ENCODE data around the gene TCF7L2.
A peak's percentile ranks its signal among the peaks of the same experiment; 100 is the strongest.

Gene TCF7L2

GRCh38 chr10:113119801-113120200, 169.8 kb downstream of the TCF7L2 start:
- FAIRE-seq (no peak), DNase-seq (ENCODE audit: insufficient read length, low spot score) (no peak)
- TF ChIP-seq POLR2A (IDR thresholded peaks at IDR 0.05; ENCODE audit: low read depth, low read length) = no peak

GRCh38 chr10:113121153-113121552, 171.1 kb downstream of the TCF7L2 start:
- DNase-seq (ENCODE audit: insufficient read length, low spot score) (no peak), FAIRE-seq (no peak)
- no peak for TF ChIP-seq POLR2A (IDR thresholded peaks at IDR 0.05; ENCODE audit: low read depth, low read length)

GRCh38 chr10:113122947-113123346, 172.9 kb downstream of the TCF7L2 start:
- no peak for TF ChIP-seq POLR2A (IDR thresholded peaks at IDR 0.05; ENCODE audit: low read depth, low read length)
- no peak for DNase-seq (ENCODE audit: insufficient read length, low spot score)
- FAIRE-seq = no peak

DNA sequence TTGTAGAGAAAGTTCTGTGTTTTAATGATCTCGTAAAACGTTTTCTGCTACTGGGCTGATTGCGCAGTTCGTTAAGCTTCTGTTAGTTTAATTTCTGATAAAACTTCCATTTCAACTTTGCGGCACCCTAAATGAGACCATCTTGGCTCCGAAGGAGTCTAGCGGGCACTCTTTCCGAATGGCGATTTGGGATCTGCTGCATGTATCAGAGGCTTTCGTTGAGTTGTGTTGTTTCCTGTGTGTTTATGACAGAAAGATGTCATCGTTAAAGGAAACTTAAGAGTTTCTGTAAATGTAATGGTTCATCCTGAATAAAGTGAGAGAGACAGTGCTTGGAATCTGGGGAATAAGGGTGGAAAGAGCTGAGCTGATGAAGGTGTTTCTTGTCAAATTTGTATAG, 174.7 kb downstream of the TCF7L2 start:
- DNase-seq (ENCODE audit: insufficient read length, low spot score) = no peak
- no peak for FAIRE-seq

GRCh38 chr10:113125612-113126011, 175.6 kb downstream of the TCF7L2 start:
- DNase-seq (ENCODE audit: insufficient read length, low spot score) (no peak), FAIRE-seq (no peak)
- no peak for TF ChIP-seq POLR2A (IDR thresholded peaks at IDR 0.05; ENCODE audit: low read depth, low read length)

More for the DNA sequence above, 174.7 kb downstream of the TCF7L2 start:
- no peak for TF ChIP-seq POLR2A (IDR thresholded peaks at IDR 0.05; ENCODE audit: low read depth, low read length)

DNA sequence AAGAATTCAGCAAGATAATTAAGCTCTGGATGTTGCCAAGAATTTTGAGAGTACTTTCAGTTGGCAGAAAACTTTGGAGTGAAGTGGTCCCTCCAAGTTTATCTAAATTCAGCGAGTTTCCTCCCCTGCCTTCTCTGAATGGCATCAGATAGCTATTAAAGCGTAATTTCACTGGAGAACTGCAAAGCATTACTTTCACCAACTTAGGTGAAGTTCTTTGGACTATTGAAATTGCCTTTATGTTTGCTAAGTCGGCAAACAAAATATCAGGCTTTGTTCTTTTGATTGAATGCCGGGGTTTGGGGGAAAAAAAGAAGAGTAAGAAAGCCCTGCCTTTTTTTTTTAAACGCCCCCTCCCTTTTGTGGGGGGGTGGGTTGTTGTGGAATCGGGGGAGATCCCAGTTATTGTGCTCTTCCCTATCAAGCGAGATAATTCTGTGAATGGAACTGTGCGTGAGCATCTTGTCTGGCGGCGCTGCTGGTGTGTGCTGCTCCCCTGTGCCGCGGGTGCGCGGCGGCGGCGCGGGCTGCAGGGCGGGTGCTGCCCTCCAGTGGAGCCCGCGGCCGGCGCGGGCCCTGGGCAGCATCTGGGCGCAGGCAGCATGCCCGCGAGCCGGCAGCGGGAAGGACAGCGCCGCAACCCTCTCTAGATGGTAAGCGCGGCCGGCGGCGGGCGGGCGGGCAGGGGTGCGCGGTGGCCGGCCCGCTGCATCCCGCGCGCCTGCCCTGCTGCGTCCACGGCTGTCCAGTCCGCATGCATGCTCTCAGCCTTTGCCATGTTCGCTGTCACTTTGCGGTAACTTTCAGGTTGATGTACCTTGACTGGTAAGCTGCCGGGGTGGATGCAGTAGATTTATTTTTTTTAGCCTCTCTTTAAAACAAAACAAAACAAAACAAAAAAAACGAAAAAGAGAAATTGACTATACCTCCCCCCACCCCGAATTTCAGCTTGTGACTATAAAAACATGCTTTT, 176.5 kb downstream of the TCF7L2 start:
- FAIRE-seq (no peak), DNase-seq (ENCODE audit: insufficient read length, low spot score) (peak; percentile 75)
- TF ChIP-seq POLR2A (IDR thresholded peaks at IDR 0.05; ENCODE audit: low read depth, low read length) = no peak

DNA sequence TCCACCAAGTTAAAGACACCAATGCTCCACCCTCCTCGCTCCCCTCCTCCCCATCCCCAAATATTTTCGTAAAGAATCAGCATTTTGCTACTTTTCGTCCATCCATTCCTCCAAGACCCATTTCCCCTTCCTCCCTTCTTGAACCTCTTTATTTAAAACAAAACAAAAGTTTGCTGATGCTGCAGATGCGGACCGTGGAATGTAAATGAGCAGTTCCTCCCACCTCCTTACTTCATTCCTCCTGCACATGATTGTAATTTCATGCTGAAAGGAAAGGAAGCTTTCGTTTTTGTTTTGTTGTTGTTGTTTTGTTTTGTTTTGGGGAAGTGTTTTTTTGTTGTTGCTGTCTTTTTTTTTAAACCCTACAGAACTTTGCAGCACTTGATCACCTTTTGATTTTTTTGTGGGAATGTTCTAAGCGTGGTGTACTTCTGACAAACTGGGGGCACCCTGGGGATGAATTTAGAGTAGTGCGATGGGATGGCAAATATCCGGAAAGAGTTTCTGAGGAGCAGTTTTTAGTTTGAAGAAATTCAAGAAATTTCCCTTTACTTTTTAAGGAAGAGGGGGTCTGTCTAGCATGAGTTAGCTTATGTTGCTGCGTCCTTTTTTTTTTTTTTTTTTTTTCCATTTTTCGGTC, 177.3 kb downstream of the TCF7L2 start:
- DNase-seq (ENCODE audit: insufficient read length, low spot score) (no peak), FAIRE-seq (no peak)
- TF ChIP-seq POLR2A (IDR thresholded peaks at IDR 0.05; ENCODE audit: low read depth, low read length) = no peak

GRCh38 chr10:113127901-113128283, 177.8 kb downstream of the TCF7L2 start:
- DNase-seq (ENCODE audit: insufficient read length, low spot score) (no peak), FAIRE-seq (no peak)
- TF ChIP-seq POLR2A (IDR thresholded peaks at IDR 0.05; ENCODE audit: low read depth, low read length) = no peak

DNA sequence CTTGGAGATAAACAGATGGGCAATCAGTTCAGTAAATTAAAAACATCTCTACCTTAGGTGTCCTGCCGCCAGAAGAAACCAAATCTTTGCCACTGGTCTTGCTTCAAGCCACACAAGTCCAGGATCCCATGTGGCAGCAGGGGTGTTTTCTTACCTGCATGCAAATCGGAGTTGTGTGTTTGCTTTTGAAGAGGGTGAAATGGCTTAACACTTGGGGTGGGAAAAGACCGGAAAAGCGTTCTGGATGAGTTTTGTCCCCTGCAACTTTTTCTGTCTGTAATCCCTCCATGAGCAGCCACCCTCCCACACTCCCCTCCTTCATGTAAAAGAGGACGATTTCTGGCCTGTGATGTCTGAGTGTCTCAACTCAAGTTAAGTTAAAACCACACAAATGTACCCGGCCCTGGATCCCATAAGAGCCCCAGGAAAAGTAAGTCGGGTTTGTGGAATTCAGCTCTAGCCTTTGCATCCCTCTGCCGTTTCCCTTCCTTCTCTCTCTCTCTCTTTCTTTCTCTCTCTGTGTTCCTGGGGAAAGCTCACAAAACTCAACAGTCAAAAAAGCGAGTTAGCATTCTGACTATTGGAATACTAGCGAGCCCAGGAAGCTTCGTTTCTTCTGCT, 178.5 kb downstream of the TCF7L2 start:
- TF ChIP-seq POLR2A (IDR thresholded peaks at IDR 0.05; ENCODE audit: low read depth, low read length) = no peak
- no peak for DNase-seq (ENCODE audit: insufficient read length, low spot score)
- FAIRE-seq = no peak

DNA sequence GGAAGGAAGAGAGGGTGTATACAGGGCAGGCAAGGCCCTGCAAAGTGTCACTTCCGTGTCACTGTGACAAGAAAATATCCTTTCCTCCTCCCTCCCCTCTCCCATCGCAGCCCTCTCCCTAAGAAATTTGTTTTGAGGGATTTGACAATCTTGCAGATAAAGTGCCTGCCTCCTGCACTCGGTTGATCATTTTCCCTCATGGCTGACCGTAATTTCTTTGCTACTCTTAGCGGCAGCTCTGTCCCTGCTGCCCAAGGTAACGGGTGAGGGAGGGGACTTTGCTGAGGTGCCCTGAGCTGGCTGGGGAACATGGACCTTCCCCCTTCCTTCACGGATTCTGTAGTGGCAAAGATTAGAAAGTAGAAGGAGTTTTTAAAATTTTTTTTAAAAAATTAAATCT, 179.1 kb downstream of the TCF7L2 start:
- FAIRE-seq (no peak), DNase-seq (ENCODE audit: insufficient read length, low spot score) (no peak)
- no peak for TF ChIP-seq POLR2A (IDR thresholded peaks at IDR 0.05; ENCODE audit: low read depth, low read length)

- FAIRE-seq = no peak
- no peak for TF ChIP-seq POLR2A (IDR thresholded peaks at IDR 0.05; ENCODE audit: low read depth, low read length)
- DNase-seq (ENCODE audit: insufficient read length, low spot score) = no peak
Measured at GRCh38 chr10:113130014-113130641, 180.1 kb downstream of the TCF7L2 start.

- FAIRE-seq (no peak), DNase-seq (ENCODE audit: insufficient read length, low spot score) (peak; percentile 12)
- no peak for TF ChIP-seq POLR2A (IDR thresholded peaks at IDR 0.05; ENCODE audit: low read depth, low read length)
Measured at GRCh38 chr10:113131613-113132261, 181.7 kb downstream of the TCF7L2 start.

- DNase-seq (ENCODE audit: insufficient read length, low spot score) (no peak), FAIRE-seq (no peak)
- no peak for TF ChIP-seq POLR2A (IDR thresholded peaks at IDR 0.05; ENCODE audit: low read depth, low read length)
Measured at GRCh38 chr10:113132591-113133121, 182.6 kb downstream of the TCF7L2 start.

Measured in H54 (cell line).